ENCODE data around the gene KRT16.
"Not testable (repeated sequence)": the region's sequence is repeated elsewhere in the genome, so short reads cannot be mapped to it uniquely, and the experiment has no call there.

The KRT16 gene

DNA sequence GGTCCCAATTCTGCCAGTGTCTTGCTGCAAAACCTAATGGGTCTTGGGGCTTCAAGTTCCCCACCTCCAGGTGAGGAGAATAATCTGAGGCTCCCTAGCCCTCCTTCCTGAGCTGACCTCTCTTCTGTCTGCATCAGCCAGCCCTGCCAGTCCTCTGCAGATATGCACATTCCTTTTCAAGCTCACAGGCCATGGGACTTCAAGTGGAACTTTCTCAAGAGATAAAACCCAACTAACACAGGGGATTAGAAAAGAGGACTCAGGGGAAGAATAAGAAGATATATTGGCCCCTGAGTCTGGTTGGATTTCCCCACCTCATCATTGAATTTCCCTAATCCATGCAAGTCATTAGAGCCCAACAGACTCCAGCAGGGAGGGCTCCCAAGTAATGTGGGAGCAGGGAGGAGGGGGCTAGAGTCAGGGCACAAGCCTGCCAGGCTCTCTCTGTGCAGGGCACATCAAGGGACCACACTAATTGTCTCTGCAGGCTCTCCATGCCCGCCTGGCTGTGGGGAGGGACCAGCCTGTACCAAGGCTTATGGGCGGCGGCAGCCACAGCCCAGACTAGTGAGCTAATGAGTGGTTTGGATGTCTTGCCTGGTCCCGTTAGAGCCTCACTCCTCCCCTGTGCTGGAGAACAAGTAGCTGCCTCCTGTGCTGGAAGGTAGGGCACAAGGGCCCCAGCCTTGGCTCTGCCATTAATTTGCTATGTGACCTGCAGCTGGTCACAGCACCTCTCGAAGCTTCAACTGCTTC is 27.1 kb downstream of the KRT16 start:
- in situ Hi-C loops (cut with MboI; ENCODE audit: low sequenced_read_pairs) = no loop called here

DNA sequence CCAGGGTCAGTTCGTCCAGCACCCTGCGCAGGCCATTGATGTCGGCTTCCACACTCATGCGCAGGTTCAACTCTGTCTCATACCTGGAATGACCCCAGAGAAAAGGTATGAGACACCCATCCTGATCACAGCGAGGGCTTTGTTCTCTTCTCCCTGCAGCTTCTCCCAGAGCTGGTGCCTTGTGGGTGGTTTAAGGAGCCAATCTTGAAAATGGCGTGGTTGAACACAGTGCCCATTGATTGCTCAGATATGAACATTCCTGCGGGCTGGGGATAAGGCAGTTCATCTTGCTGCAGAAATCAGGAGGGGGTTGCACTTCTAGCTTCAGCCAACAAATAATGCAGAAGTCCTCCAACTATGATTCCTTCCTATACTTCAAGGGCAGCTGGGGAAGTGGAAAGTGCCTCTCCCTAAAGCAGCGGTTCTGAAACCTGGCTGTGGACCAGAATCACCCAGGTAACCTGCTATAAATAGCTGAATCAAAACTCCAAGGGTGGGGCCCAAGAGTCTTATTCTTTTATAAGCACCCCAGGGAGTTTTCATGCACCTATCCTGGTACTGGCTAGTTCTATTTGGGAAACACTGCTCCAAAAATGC is 28.1 kb downstream of the KRT16 start:
- in situ Hi-C loops (cut with MboI; ENCODE audit: low sequenced_read_pairs) = not testable (repeated sequence)

DNA sequence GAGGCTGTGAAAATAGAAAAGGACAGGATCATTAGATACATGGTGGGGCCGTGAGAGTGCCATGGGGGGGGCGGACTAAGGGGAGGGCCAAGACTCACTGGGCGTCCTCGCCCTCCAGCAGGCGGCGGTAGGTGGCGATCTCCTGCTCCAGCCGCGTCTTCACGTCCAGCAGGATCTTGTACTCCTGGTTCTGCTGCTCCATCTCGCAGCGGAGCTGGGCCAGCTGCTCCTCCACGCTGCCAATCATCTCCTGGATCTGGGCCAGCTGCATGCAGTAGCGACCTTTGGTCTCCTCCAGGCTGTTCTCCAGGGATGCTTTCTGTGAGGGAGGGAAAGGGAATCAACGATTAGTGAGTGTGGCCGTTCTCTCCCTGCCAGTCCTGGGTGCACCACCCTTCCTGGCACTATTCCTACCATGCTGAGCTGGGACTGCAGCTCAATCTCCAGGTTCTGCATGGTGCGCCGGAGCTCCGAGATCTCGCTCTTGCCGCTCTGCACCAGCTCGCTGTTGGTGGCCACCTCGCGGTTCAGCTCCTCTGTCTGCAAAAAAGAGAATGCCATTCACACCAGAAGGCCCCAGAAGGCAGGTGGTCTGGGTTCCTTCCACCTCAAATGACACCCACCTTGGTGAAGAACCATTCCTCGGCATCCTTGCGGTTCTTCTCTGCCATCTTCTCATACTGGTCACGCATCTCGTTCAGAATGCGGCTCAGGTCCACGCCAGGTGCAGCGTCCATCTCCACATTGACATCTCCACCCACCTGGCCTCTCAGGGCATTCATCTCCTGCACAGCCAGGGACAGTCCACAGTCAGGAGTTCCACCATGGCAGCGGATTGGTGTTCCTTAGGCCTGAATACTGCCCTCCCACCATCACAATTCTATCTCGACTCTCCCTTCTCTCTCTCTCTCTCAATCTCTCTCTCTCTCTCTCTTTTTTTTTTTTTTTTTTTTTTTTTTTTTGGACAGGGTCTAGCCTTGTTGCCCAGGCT is 29.1 kb downstream of the KRT16 start:
- in situ Hi-C loops (cut with MboI; ENCODE audit: low sequenced_read_pairs) = no loop called here

DNA sequence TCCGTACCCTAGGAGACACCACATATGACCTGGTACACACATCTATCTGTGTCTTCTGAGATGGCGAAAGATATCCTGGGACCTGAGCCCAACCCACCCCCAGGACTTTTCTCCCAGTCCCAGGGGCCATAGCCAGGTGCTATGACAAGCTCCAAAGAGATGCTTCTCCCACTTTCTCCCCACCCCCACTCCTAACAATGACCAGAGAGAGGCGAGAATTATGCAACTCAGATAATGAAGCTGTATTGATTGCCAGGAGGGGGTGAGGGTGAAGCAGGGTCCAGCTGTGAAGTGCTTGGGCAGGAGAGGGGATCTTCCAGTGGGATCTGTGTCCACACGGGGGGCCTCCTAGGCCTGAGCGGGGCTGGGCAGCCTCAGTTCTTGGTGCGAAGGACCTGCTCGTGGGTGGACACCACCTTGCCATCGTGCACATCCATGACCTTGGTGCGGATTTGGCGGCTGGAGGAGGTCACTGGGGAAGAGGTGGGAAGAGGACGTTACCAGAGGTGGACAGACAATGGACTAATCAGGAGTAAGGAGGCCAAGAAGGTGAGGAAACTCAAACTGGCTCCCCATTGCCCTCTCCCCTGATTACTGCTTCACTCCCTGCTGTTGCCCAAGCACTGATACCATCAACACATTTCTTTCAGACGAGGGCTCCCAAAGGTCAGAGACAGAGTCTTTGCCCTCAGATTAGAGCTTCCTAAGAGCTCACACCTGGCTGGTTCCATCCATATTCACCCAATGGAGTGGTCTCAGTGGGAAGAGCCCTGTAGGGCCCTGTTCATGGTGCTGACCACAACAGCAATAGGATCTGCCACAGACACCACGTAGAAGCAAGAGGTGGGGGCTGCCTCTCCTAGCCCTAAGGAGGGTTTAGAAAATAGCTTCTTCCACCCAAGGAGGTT is 30.3 kb downstream of the KRT16 start:
- in situ Hi-C loops (cut with MboI; ENCODE audit: low sequenced_read_pairs) = not testable (repeated sequence)

DNA sequence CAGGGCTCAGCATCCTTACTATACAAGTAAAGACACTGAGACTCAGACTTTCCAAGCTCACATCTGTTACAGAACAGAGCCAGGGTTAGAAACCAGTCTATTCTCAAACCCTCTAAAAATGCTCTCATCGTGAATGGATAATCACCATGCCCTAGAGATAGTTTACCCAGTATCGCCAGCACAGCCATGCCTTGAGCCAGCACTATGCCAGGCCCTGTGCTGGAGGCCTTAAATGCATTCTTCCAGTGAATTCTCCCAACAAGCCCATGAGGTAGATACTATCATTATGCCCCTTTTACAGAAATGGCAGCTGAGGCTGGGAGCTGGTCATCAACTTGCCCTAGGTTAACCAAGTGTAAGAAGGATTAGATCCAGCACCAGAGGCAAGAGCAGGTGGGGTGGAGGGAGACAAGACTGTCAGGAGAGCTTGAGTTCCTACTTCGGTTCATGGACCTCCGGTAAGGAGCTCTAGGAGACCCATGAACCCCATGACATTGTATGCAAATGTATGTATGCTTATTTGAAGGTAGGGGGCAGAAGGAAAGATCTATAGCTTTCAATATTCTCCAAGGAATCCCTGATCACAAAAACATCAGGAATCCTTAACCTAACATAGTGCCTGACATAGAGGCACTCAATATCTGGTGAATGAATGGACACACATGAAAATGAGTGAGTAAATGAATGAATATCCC is 31.1 kb downstream of the KRT16 start:
- in situ Hi-C loops (cut with MboI; ENCODE audit: low sequenced_read_pairs) = no loop called here

DNA sequence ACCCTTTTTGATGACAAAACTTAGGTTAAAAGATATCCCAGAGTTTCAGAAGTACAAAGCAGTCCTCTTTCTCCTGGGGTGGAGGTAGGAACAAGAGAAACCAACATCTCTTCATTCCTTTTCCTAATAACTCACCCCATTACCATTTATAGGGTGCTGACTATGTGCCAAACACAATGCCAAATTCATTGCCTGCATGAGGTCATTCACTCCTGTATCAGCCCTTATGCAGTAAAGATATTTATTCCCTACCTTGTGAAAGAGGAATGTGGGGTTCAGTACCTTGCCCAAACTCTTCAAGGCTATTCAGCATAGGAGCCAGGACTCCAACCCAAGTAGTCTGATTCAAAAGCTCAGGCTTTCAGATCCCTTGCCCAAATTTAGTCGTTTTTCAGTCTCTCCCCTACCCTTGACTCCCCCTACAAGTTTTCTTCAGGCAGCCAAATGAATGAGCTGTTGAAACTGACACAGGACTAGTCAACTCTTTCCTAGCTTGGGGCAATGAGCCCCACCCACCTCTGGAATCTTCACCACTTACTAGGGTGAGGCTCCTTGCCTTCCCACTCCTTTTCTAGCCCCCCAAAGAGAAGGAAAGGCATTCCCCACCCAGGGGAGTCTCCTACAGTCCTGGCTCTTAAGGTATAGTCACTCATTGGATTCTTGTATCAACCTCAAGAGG is 31.7 kb downstream of the KRT16 start:
- in situ Hi-C loops (cut with MboI; ENCODE audit: low sequenced_read_pairs) = no loop called here

DNA sequence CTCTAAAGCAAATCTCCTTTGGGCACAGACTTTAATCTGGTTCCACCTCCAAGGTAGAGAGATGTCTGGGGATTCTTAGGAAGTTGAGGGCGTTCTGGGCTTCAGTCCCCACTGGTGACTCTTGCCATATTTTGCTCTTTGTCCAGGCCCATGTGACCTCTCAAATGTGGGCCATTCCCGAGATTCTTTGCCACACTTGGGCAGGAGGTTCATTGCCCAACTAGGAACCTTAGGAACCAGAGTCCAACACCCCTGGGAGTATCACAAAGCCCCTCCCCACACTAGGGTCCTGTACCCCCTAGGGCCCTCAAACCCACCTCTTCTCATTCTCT is 32.4 kb downstream of the KRT16 start:
- in situ Hi-C loops (cut with MboI; ENCODE audit: low sequenced_read_pairs) = no loop called here

DNA sequence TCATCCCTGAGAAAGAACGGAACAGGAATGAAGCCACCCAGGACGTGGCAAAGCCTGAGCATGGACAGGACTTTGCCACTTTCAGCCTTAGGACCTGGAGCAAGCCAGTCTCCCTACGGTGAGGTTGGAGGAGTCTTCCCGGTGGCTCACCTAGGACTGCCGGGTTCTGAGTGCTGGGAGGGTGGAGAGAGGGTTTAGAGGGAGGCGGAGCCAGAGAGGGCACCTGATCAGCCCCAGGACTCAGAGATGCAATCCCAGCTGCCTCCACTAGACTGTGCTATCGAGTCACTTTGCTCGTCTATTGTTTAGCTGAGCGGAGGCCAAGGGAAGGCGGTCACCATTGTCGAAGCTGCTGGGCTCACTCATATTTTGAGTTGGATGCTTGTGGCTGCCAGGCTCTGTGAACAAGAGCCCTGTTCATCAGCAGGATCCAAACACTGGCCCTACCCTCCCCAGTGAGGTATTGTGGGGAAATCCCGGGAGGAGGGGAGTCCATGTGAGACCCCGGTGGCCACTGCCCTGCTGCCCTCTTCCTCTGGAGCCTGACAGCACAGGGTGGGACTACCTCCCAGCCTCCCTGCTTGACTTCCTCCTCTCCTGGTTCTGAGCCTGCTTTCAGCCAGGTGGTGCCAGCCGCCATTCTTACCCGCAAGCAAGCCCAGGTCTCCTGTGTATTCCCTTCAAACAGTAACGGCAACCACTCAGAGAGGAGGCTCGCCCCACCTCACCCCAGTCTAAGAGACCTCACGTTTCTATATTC is 32.9 kb downstream of the KRT16 start:
- in situ Hi-C loops (cut with MboI; ENCODE audit: low sequenced_read_pairs) = no loop called here

DNA sequence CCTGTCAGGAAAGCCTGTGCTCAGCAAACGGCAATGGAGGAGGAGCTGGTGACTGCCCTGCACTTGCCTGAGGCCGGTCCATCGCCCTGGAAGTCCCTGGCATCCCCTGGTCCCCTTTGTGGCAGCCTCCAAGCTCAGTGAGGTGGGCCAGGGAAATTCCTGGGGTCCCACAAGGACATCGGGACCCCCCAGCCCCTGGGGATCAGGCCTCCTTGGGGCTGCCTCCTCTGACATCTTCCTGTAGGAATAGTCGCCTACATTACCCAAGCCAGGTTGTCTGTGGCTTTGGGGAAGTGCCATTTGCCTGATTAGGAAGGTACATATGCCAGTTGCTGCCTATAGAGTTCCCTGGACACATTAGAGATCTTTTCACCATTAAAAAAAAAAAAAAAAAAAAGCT is 33.6 kb downstream of the KRT16 start:
- in situ Hi-C loops (cut with MboI; ENCODE audit: low sequenced_read_pairs) = no loop called here

DNA sequence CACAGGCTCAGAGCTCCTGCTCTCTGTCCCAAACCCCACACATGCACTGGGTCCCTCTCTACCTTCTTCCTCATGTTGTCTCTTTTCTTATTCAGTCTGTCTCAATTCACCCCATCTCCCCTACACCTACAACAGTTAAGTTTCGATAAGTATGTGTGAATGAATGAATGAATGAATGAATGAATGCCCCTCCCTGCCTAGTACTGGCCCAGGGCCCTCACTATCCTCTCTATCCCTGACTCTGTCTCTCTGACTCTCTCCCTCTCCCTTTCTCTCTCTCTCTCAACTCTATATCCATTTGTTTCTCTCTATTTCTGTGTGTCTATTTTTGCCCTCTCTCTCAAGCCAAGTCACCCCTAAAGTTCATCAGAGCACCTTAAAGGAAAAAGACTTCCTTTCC is 34.0 kb downstream of the KRT16 start:
- in situ Hi-C loops (cut with MboI; ENCODE audit: low sequenced_read_pairs) = no loop called here

DNA sequence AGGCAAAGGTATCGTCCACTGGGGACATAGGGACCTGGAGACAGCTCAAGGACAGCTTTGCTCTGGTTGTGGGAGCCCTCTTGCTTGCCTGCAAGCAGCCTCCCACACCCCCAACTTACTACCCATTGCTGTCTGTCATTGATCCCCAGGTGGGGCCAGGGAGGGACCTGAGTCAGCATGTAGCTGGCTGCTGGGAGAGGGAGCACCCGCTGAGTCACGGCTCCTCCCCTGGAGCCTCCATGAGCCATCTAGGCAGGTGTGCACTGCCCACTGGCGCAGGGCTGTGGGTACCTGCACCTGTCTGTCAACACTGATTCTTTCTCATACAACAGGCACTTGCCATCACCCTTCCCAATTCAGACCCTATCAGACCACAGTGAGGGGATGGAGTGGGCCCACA is 35.8 kb downstream of the KRT16 start:
- in situ Hi-C loops (cut with MboI; ENCODE audit: low sequenced_read_pairs) = not testable (repeated sequence)

DNA sequence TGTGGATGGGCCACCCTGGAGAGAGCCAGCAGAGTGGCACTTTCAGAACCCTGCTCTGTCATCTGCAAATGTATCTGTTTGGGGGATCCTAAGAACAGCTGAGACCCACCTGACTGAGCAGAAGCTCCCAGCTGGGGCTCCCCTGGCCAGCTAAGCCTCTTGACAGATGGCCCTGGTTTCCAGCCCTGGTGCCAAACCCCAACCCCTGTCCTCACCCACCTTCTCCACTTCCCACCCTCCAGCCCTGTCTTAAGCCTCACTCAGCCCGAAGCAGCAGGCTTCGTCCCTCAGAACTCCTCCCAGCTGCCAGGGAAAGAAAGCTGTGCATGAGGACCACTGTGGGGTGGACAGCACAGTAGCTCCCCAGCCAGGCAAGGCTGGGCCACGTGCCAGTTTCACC is 37.2 kb downstream of the KRT16 start:
- in situ Hi-C loops (cut with MboI; ENCODE audit: low sequenced_read_pairs) = no loop called here

DNA sequence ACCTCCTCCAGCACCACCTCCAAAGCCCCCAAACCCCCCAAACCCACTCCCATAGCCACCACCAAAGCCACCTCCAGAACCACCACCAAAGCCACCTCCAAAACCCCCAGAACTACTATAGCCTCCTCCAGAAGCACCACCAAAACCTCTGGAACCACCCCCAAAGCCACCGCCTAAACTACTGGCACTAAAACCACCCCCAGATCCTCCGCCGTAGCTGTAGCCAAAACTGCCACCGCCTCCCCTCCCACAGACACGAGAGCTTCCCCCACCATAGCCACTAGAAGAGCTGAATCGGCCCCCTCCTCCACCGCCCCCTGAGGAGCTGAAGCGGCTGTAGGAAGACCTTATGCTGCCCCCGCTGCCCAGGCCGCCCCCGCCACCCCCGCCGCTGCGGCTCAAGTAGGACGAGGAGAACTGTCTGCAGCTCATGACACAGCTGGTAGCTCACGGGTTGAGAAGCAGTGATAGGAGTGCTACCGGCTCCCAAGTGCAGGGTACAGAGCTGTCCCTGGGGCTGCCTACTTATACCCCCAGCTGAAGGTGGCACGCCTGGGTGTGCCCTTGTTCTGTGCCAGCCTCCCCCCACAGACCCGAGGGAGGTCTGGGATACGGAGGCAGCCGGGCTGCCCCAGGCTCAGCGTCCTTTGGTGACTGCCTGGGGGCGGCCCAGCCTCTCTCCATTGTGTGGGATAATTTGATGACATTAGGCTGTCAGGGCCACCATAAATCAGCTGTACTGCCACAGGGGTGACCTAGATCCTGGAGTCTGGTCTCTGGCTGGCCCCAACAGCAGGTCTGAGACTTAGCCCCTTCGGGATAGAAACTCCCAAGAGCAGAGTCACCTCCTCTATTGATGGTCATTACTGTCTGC is 40.8 kb downstream of the KRT16 start, which contains the start of gene KRT9:
TSS of gene KRT9 (minus strand) at position 499 of the 874 bp plus-strand sequence. CDS start at position 432, 67 bp downstream.
- in situ Hi-C loops (cut with MboI; ENCODE audit: low sequenced_read_pairs) = no loop called here

DNA sequence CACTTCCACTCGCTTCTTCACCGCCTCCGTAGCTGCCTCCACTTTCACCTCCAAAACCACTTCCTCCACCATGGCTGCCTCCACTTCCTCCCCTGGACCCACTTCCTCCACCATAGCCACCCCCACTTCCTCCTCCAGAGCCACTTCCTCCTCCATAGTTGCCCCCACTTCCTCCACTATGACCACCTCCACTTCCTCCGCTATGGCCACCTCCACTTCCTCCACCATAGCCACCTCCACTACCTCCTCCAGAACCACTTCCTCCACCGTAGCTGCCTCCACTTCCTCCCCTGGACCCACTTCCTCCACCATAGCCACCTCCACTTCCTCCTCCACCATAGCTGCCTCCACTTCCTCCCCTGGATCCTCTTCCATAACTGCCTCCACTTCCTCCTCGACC is 45.2 kb downstream of the KRT16 start:
- in situ Hi-C loops (cut with MboI; ENCODE audit: low sequenced_read_pairs) = no loop called here

DNA sequence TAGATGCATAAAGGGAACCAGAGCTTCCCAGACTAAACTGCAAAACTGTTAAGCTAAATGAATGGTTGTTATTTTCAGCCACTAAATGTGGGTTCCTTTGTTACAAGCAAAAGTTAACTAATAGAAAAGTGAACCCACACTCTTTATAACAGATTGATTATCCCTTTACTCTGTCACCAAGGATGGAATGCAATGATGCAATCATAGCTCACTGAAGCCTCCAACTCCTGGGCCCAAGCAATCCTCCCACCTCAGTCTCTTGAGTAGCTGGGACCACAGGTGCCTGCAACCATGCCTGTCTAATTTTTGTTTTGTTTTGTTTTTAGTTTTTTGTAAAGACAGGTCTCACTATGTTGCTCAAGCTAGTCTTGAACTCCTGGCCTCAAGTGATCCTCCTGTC is 47.2 kb downstream of the KRT16 start:
- in situ Hi-C loops (cut with MboI; ENCODE audit: low sequenced_read_pairs) = no loop called here

DNA sequence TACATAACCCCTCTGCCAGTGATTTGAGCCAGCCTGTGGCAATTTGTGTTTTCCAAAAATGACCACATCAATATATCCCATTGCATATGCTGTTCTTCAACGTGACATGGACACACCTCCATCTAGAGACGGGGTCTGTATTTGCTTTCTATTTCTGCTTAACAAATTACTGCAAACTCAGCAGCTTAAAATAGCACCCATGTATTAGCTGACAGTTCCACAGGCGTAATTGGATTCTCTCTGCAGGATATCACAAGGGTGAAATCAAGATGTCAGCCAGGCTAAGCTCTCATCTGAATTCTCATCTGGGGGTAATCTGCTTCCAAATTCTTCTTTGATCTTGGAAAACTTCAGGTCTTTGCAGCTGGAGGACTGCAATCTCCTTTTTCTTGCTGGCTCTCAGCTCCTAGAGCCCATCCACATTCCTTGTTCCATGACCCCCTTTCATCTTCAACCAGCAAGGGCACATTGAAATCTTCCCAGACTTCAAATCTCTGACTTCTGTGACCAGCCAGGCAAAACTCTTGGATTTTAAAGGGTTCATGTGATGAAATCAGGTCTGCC is 48.9 kb downstream of the KRT16 start:
- in situ Hi-C loops (cut with MboI; ENCODE audit: low sequenced_read_pairs) = no loop called here

DNA sequence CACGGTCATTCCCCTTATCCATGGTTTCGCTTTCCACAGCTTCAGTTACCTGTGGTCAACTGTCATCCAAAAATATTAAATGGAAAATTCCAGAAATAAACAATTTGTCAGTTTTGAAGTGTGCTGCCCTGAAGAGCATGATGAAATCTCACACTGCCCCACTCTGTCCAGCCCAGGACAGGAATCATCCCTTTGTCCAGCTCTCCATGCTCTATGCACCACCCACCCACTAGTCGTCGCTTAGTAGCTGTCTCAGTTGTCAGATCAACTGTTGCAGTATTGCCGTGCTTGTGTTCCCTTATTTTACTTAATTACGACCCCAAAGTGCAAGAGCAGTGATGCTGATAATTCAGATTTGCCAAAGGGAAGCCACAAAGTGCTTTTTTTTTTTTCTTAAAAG is 51.0 kb downstream of the KRT16 start:
- in situ Hi-C loops (cut with MboI; ENCODE audit: low sequenced_read_pairs) = no loop called here
